Panc1 (cell line): ENCODE results near the gene S1PR3.

Experiments
- SIN3A ChIP-seq: IDR thresholded peaks from 2 replicates; pipeline ENCODE4 v1.6.1; 2012; ENCODE audit warnings: low read depth, mild to moderate bottlenecking, low read length, moderate library complexity, borderline replicate concordance; ENCODE audit not compliant: insufficient read depth
- TCF7L2 ChIP-seq: IDR thresholded peaks from 2 replicates; pipeline ENCODE4 v1.6.1; 2011; ENCODE audit warnings: mild to moderate bottlenecking, low read depth, low read length, inconsistent platforms
- TF ChIP-seq, protein P1 (sequence below): fragments of 450-650 bp; IDR thresholded peaks from 2 replicates; pipeline ENCODE4 v1.5.1; 2017; ENCODE audit warnings: mild to moderate bottlenecking

DNA sequence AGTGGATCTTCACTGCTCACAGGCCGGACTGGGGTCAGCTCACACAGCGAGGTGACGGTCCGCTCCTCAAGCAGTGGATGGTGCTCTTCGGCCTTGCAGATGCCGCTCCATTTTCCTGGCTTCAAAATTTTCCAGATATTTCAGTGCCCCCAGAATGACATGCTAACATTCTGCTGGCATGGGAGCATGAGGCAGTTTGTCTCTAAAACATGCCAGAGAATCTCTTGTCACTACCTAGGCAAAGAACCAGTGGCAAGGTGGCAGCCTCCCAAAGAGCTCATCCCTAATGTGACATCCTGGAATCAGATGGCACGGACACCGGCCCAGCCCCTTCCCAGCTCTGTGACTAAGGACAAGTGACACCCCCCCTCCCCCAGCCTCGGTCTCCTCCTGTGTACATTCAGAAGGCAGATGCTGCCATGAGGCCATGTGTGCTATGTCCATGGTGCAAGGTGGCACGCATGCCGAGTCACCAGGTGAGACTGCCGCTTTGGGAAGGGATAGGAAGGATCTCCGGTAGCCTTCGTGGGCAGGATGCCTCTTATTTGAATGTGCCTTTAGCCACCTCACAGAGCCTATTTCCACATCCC is 2.7 kb downstream of the S1PR3 start:
- TF ChIP-seq, protein P1, sequence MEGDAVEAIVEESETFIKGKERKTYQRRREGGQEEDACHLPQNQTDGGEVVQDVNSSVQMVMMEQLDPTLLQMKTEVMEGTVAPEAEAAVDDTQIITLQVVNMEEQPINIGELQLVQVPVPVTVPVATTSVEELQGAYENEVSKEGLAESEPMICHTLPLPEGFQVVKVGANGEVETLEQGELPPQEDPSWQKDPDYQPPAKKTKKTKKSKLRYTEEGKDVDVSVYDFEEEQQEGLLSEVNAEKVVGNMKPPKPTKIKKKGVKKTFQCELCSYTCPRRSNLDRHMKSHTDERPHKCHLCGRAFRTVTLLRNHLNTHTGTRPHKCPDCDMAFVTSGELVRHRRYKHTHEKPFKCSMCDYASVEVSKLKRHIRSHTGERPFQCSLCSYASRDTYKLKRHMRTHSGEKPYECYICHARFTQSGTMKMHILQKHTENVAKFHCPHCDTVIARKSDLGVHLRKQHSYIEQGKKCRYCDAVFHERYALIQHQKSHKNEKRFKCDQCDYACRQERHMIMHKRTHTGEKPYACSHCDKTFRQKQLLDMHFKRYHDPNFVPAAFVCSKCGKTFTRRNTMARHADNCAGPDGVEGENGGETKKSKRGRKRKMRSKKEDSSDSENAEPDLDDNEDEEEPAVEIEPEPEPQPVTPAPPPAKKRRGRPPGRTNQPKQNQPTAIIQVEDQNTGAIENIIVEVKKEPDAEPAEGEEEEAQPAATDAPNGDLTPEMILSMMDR = no peak
- TF ChIP-seq SIN3A (no peak), TCF7L2 (no peak)
